HCT116 (cell line): ENCODE results near the gene HRH2. TPM values are rescaled to one million over a fixed set of nuclear protein-coding genes. Genes with fewer than 3 reads are reported as not detected.

Experiments
- ATAC-seq: fragments of 200-7000 bp; cut with Tn5 transposase; 2 replicates; pipeline ENCODE4 v1.9.1; 2020; ENCODE audit warnings: mild to moderate bottlenecking, moderate library complexity
- BruUV-seq: library from RNA; stranded (reverse); fragments of 400-500 nt; replicated peaks from 2 replicates; lab custom pipeline; 2021; lab: Mats Ljungman, UMichigan
- CTCF ChIA-PET: fragments of 300-600 bp; sonication (Branson Sonifier 250); formaldehyde crosslinking; loops from one replicate; lab custom pipeline; 2021; ENCODE audit warnings: antibody characterized with exemption; lab: Charles Lee
- POLR2A ChIA-PET: fragments of 300-600, 350-600 bp; sonication (Branson Sonifier 250); formaldehyde crosslinking; loops from one replicate; lab custom pipeline; 2021; ENCODE audit warnings: antibody characterized with exemption; lab: Charles Lee
- RAD21 ChIA-PET, 2 experiments: fragments of 300-600 bp; sonication (Branson Sonifier 250); formaldehyde crosslinking; loops; one replicate each; lab custom pipeline; 2023; ENCODE audit warnings: low total read pairs in 2 of 2; ENCODE audit not compliant: uncharacterized antibody in 2 of 2, unreplicated experiment in 2 of 2, low non-redundant PET in 1 of 2; lab: Charles Lee
- DNase-seq: peaks from one replicate; pipeline ENCODE4 v3.0.0-alpha.2; 2010; ENCODE audit warnings: low read depth, low spot score
- H2AFZ ChIP-seq: fragments of 200-600 bp; shearing (Covaris generic), sonication (generic); 2 replicates; pipeline ENCODE4 v1.6.1; 2017; ENCODE audit warnings: low read depth, mixed run types, mixed read lengths, antibody characterized with exemption, low read length; ENCODE audit not compliant: poor library complexity, severe bottlenecking
- H3K27ac ChIP-seq: 2 replicates; pipeline ENCODE4 v1.5.1; 2012; ENCODE audit warnings: low read depth, low read length
- H3K27me3 ChIP-seq: fragments of 200-600 bp; sonication (generic); 2 replicates; pipeline ENCODE4 v1.6.1; 2016; ENCODE audit warnings: mixed run types, low read length, mixed read lengths; ENCODE audit not compliant: insufficient read depth
- H3K36me3 ChIP-seq, 2 experiments: fragments of 200-500 bp in 1 of 2; fragments of 200-600 bp in 1 of 2; sonication (Bioruptor generic) in 1 of 2; sonication (generic) in 1 of 2; 2 replicates each; pipeline versions ENCODE4 v1.5.1 to v1.6.1; 2014 to 2016; ENCODE audit warnings: low read length in 2 of 2, inconsistent platforms in 1 of 2, mixed read lengths in 1 of 2, mixed run types in 1 of 2; ENCODE audit not compliant: insufficient read depth in 2 of 2, control insufficient read depth in 1 of 2
- H3K4me1 ChIP-seq, 2 experiments: fragments of 200-600 bp in 1 of 2; sonication (generic) in 1 of 2; 2 replicates each; pipeline versions ENCODE4 v1.5.1 to v1.6.1; 2012 to 2017; ENCODE audit warnings: low read length in 2 of 2, inconsistent platforms in 1 of 2, mild to moderate bottlenecking in 1 of 2, mixed read lengths in 1 of 2, mixed run types in 1 of 2, moderate library complexity in 1 of 2; ENCODE audit not compliant: insufficient read depth in 2 of 2, control insufficient read depth in 1 of 2
- H3K4me2 ChIP-seq: fragments of 200-600 bp; sonication (generic); 2 replicates; pipeline ENCODE4 v1.6.1; 2017; ENCODE audit warnings: mixed run types, low read length, mixed read lengths
- H3K4me3 ChIP-seq, 2 experiments: fragments of 200-600 bp in 1 of 2; sonication (generic) in 1 of 2; replicated peaks in 1 of 2; 2 replicates each; pipeline ENCODE4 v1.5.1; 2011 to 2016; ENCODE audit warnings: low read length in 2 of 2, control low read depth in 1 of 2, low read depth in 1 of 2, mild to moderate bottlenecking in 1 of 2, mixed read lengths in 1 of 2, mixed run types in 1 of 2
- H3K79me2 ChIP-seq: fragments of 200-600 bp; sonication (generic); 2 replicates; pipeline ENCODE4 v1.6.1; 2017; ENCODE audit warnings: mild to moderate bottlenecking, mixed run types, low read length, moderate library complexity, mixed read lengths; ENCODE audit not compliant: insufficient read depth
- H3K9ac ChIP-seq: fragments of 200-600 bp; sonication (generic); 2 replicates; pipeline ENCODE4 v1.6.1; 2016; ENCODE audit warnings: low read length, mixed read lengths
- H3K9me2 ChIP-seq: fragments of 200-600 bp; sonication (generic), shearing (Covaris generic); 2 replicates; pipeline ENCODE4 v1.6.1; 2017; ENCODE audit warnings: mixed run types, mild to moderate bottlenecking, moderate library complexity; ENCODE audit not compliant: insufficient read depth
- H3K9me3 ChIP-seq, 2 experiments: fragments of 200-500 bp in 1 of 2; fragments of 200-600 bp in 1 of 2; sonication (Bioruptor generic) in 1 of 2; sonication (generic) in 1 of 2; 2 replicates each; pipeline ENCODE4 v1.6.1; 2014 to 2017; ENCODE audit warnings: low read length in 2 of 2, mixed read lengths in 2 of 2, inconsistent platforms in 1 of 2, low read depth in 1 of 2, mild to moderate bottlenecking in 1 of 2, mixed run types in 1 of 2, moderate library complexity in 1 of 2; ENCODE audit not compliant: control insufficient read depth in 1 of 2, insufficient read depth in 1 of 2
- H4K20me1 ChIP-seq: fragments of 200-600 bp; sonication (generic), shearing (Covaris generic); 2 replicates; pipeline ENCODE4 v1.6.1; 2017; ENCODE audit warnings: mixed run types, mild to moderate bottlenecking, moderate library complexity; ENCODE audit not compliant: insufficient read depth
- CEBPB ChIP-seq: IDR thresholded peaks from 2 replicates; pipeline ENCODE4 v1.6.1; 2012; ENCODE audit warnings: low read depth
- CTCF ChIP-seq, 3 experiments: fragments of 200-600 bp in 1 of 3; sonication (generic) in 1 of 3; IDR thresholded peaks in 2 of 3; conservative IDR thresholded peaks in 1 of 3; 2 replicates each; pipeline ENCODE4 v1.5.1; 2012 to 2017; ENCODE audit warnings: low read depth in 2 of 3, low read length in 2 of 3, antibody characterized with exemption in 1 of 3, borderline replicate concordance in 1 of 3, control low read depth in 1 of 3, mild to moderate bottlenecking in 1 of 3, mixed read lengths in 1 of 3, mixed run types in 1 of 3, moderate library complexity in 1 of 3; ENCODE audit not compliant: insufficient read depth in 1 of 3
- EZH2 ChIP-seq: fragments of 200-600 bp; sonication (generic); IDR thresholded peaks from 2 replicates; pipeline ENCODE4 v1.6.1; 2017; ENCODE audit warnings: antibody characterized with exemption, mixed run types
- EZH2phosphoT487 ChIP-seq: fragments of 200-600 bp; IDR thresholded peaks from 2 replicates; pipeline ENCODE4 v1.6.1; 2018; ENCODE audit warnings: antibody characterized with exemption, borderline replicate concordance
- FOSL1 ChIP-seq: IDR thresholded peaks from 2 replicates; pipeline ENCODE4 v1.6.1; 2012; ENCODE audit warnings: low read depth
- JUND ChIP-seq: IDR thresholded peaks from 2 replicates; pipeline ENCODE4 v1.6.1; 2012
- POLR2AphosphoS5 ChIP-seq: IDR thresholded peaks from 2 replicates; pipeline ENCODE4 v1.6.1; 2011; ENCODE audit warnings: mild to moderate bottlenecking, low read depth, low read length, moderate library complexity
- RAD21 ChIP-seq: IDR thresholded peaks from 2 replicates; pipeline ENCODE4 v1.6.1; 2012; ENCODE audit warnings: low read depth, mild to moderate bottlenecking
- SIN3A ChIP-seq: IDR thresholded peaks from 2 replicates; pipeline ENCODE4 v1.6.1; 2012; ENCODE audit warnings: low read depth
- SRF ChIP-seq: IDR thresholded peaks from 2 replicates; pipeline ENCODE4 v1.6.1; 2012; ENCODE audit warnings: low read depth
- ZBTB33 ChIP-seq: IDR thresholded peaks from 2 replicates; pipeline ENCODE4 v1.6.1; 2011; ENCODE audit warnings: mild to moderate bottlenecking, low read length, moderate library complexity; ENCODE audit not compliant: insufficient replicate concordance; ENCODE audit errors: extremely low read depth
- intact Hi-C: fragments of 100-400 bp; cut with micrococcal nuclease; formaldehyde crosslinking; loops from 2 replicates; pipeline ENCODE4 v1.10.0; 2022
- total RNA-seq: library from RNA; stranded (reverse); gene quantifications from one replicate; pipeline ENCODE4 v1.2.1, GENCODE V29; 2021; ENCODE audit not compliant: unreplicated experiment
- TF ChIP-seq, protein P1 (sequence below): IDR thresholded peaks from 2 replicates; pipeline ENCODE4 v1.6.1; 2012
- TF ChIP-seq, protein P2 (sequence below): IDR thresholded peaks from 2 replicates; pipeline ENCODE4 v1.6.1; 2012; ENCODE audit warnings: low read depth

HRH2 gene
- total RNA-seq, 1 experiment from 2014 or later, result 0.12 TPM

- TF ChIP-seq FOSL1 (no peak), CEBPB (no peak)
These were observed 58.0 kb downstream of the HRH2 start (continued) for GRCh38 chr5:175715627-175716522.

DNA sequence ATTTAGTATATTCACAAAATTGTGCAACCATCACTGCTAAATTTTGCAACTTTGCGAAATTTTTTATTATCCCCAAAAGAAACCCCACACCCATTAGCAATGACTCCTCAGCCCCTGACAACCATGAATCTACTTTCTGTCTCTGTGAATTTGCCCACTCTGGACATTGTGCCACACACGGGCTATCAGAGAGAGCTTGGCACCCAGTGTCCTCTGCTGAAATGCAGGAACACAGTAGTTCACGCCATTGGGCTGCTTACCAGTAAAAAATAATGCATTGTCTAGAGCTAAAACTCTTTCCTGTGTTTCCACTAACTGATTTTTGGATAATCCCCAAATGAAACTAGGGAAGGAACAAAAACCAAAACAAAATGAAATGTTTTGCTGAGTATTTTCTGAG is 60.0 kb downstream of the HRH2 start:
- Histone ChIP-seq H3K27me3 (no peaks in the 10 kb centered on the region), H2AFZ (no peak overlapping the region), H3K4me3 (no peak overlapping the region), H3K79me2 (no peaks in the 10 kb centered on the region), H3K27ac (no peak overlapping the region), H3K4me1 (no peaks in the 10 kb centered on the region), H3K9ac (no peak overlapping the region), H3K9me3 (peaks cover 0 to 10% of the 10 kb centered on the region in 2 experiments; a peak in 2 of 4 replicates), H3K36me3 (no peaks in the 10 kb centered on the region), H3K9me2 (no peaks in the 10 kb centered on the region), H4K20me1 (no peaks in the 10 kb centered on the region), H3K4me2 (no peak overlapping the region)
- no TSS peak for BruUV-seq
- ChIA-PET RAD21 (no interaction called here), CTCF (interaction anchor here (1.2 to 3.4 kb wide), 6 partner anchors 10 to 187 kb away, joined by 4 to 45 read pairs (median 6); no protein-coding TSS in a partner anchor), POLR2A (no interaction called here)
- ATAC-seq (no peak), DNase-seq (no peak)
- TF ChIP-seq ZBTB33, result no peak
- no peak for TF ChIP-seq RAD21
- TF ChIP-seq CTCF (IDR thresholded peaks at IDR 0.05 in 2 of 3, conservative IDR thresholded peaks at IDR 0.05 in 1 of 3; ENCODE audit: borderline replicate concordance in 1 of 3, insufficient read depth in 1 of 3, low read depth in 2 of 3, low read length in 2 of 3), result no peak
- TF ChIP-seq SRF, result no peak
- TF ChIP-seq POLR2AphosphoS5, result no peak
- TF ChIP-seq, protein P1, sequence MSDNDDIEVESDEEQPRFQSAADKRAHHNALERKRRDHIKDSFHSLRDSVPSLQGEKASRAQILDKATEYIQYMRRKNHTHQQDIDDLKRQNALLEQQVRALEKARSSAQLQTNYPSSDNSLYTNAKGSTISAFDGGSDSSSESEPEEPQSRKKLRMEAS, result no peak
- TF ChIP-seq SIN3A, result no peak
- no peak for TF ChIP-seq JUND
- TF ChIP-seq, protein P2, sequence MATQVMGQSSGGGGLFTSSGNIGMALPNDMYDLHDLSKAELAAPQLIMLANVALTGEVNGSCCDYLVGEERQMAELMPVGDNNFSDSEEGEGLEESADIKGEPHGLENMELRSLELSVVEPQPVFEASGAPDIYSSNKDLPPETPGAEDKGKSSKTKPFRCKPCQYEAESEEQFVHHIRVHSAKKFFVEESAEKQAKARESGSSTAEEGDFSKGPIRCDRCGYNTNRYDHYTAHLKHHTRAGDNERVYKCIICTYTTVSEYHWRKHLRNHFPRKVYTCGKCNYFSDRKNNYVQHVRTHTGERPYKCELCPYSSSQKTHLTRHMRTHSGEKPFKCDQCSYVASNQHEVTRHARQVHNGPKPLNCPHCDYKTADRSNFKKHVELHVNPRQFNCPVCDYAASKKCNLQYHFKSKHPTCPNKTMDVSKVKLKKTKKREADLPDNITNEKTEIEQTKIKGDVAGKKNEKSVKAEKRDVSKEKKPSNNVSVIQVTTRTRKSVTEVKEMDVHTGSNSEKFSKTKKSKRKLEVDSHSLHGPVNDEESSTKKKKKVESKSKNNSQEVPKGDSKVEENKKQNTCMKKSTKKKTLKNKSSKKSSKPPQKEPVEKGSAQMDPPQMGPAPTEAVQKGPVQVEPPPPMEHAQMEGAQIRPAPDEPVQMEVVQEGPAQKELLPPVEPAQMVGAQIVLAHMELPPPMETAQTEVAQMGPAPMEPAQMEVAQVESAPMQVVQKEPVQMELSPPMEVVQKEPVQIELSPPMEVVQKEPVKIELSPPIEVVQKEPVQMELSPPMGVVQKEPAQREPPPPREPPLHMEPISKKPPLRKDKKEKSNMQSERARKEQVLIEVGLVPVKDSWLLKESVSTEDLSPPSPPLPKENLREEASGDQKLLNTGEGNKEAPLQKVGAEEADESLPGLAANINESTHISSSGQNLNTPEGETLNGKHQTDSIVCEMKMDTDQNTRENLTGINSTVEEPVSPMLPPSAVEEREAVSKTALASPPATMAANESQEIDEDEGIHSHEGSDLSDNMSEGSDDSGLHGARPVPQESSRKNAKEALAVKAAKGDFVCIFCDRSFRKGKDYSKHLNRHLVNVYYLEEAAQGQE, result no peak
- no peak for TF ChIP-seq EZH2phosphoT487
- TF ChIP-seq EZH2, result no peak
- TF ChIP-seq FOSL1, result no peak
- intact Hi-C loops, result loop anchor here (1.0 kb wide), 1 partner anchor 184 kb away; no protein-coding TSS in a partner anchor
